Ishikawa (cell line): ENCODE results near the gene ZMPSTE24.

ENCODE experiments used
- CEBPB ChIP-seq: IDR thresholded peaks from 2 replicates; pipeline ENCODE4 v1.6.1; 2012
- CREB1 ChIP-seq: IDR thresholded peaks from 2 replicates; pipeline ENCODE4 v1.6.1; 2012; ENCODE audit warnings: low read depth
- EGR1 ChIP-seq: IDR thresholded peaks from 2 replicates; pipeline ENCODE4 v1.6.1; 2012
- EP300 ChIP-seq: IDR thresholded peaks from 2 replicates; pipeline ENCODE4 v1.6.1; 2012; ENCODE audit warnings: borderline replicate concordance
- FOXM1 ChIP-seq: IDR thresholded peaks from 2 replicates; pipeline ENCODE4 v1.6.1; 2012; ENCODE audit warnings: low read depth, borderline replicate concordance
- NFIC ChIP-seq: IDR thresholded peaks from 2 replicates; pipeline ENCODE4 v1.6.1; 2012
- RAD21 ChIP-seq: IDR thresholded peaks from 2 replicates; pipeline ENCODE4 v1.6.1; 2012; ENCODE audit warnings: low read depth
- REST ChIP-seq: IDR thresholded peaks from 2 replicates; pipeline ENCODE4 v1.6.1; 2012; ENCODE audit warnings: low read depth, mild to moderate bottlenecking
- TAF1 ChIP-seq: IDR thresholded peaks from 2 replicates; pipeline ENCODE4 v1.6.1; 2012; ENCODE audit warnings: low read depth, mild to moderate bottlenecking
- TCF12 ChIP-seq: IDR thresholded peaks from 2 replicates; pipeline ENCODE4 v1.6.1; 2012; ENCODE audit warnings: low read depth
- TEAD4 ChIP-seq: IDR thresholded peaks from 2 replicates; pipeline ENCODE4 v1.6.1; 2012
- YY1 ChIP-seq: IDR thresholded peaks from 2 replicates; pipeline ENCODE4 v1.6.1; 2012; ENCODE audit warnings: low read depth
- ZBTB7A ChIP-seq: IDR thresholded peaks from 2 replicates; pipeline ENCODE4 v1.6.1; 2012; ENCODE audit warnings: low read depth
- TF ChIP-seq, protein P1 (sequence below): IDR thresholded peaks from 2 replicates; pipeline ENCODE4 v1.6.1; 2012
- TF ChIP-seq, protein P2 (sequence below): IDR thresholded peaks from 2 replicates; pipeline ENCODE4 v1.6.1; 2012

Gene ZMPSTE24

DNA sequence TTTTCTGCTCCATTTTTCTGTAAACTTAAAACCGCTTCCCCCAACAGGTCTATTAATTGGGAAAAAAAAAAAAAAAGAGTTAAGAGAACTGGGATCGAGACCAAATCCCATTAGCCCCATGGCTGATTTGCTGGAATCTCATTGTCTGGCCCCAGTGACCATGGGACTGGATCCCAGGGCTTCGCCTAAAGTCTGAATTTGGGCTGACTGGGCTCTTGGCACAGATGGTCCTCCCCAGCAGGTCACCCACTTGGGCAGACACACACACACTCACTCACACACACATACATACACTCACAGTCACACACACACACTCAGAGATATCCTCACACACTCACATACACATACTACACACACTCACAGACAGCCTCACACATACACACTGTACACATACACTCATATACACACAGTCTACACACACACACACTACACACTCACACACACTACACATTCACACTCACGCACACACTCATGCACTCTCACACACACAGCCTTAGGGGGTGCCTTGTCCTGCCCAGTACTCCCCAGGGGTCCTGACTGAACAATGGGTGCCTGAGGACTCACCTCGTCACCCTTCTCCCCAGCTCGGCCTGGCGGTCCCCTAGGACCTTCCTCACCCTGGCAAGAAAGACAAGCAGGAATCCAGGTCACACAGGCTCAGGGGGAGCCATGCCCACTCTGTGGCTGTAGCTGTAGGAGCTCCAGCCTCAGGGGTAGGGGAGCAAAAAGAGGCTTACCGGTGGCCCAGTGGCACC lies 51.5 kb downstream of the ZMPSTE24 start:
- TF ChIP-seq, protein P1, sequence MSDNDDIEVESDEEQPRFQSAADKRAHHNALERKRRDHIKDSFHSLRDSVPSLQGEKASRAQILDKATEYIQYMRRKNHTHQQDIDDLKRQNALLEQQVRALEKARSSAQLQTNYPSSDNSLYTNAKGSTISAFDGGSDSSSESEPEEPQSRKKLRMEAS = peak; percentile 70
- no peak; the same call in 1 of the 2 replicates for TF ChIP-seq CEBPB
- TF ChIP-seq, protein P2, sequence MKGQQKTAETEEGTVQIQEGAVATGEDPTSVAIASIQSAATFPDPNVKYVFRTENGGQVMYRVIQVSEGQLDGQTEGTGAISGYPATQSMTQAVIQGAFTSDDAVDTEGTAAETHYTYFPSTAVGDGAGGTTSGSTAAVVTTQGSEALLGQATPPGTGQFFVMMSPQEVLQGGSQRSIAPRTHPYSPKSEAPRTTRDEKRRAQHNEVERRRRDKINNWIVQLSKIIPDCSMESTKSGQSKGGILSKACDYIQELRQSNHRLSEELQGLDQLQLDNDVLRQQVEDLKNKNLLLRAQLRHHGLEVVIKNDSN = peak; percentile 23; the same call in 1 of the 2 replicates
- TF ChIP-seq ZBTB7A = no peak
- peak; percentile 90 for TF ChIP-seq TCF12
- TF ChIP-seq RAD21 = peak; percentile 13; the same call in 1 of the 2 replicates
- 0 out of 2 replicates have a peak, but pooled peaks have one; percentile 7 for TF ChIP-seq YY1
- TF ChIP-seq TEAD4 = peak; percentile 94
- peak; percentile 88 for TF ChIP-seq EP300
- TF ChIP-seq FOXM1 = peak; percentile 58; the same call in 1 of the 2 replicates
- TF ChIP-seq EGR1 = no peak
- no peak for TF ChIP-seq TAF1
- peak; percentile 98 for TF ChIP-seq NFIC

DNA sequence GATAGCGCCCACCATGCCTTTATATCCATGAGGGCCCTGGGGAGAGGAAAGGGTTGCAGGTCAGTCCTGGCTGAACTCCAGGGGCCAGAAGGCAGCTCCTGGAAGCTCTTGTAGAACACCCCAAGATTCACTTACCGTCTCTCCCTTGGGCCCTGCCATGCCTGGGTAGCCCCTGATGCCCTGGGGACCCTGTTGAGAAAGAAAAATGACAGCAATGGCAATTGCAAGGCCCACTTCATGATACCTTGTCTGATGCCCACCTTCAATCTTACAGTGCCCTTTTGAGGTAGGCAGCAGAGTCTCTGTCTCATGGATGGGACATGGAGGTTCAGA lies 52.1 kb downstream of the ZMPSTE24 start:
- TF ChIP-seq RAD21 (no peak), TAF1 (no peak), TEAD4 (no peak), CEBPB (no peak), EP300 (no peak), REST (no peak), TCF12 (no peak), ZBTB7A (no peak), YY1 (no peak), CREB1 (no peak), FOXM1 (no peak), NFIC (no peak), EGR1 (no peak)
- TF ChIP-seq, protein P2 = no peak
- TF ChIP-seq, protein P1 = no peak

DNA sequence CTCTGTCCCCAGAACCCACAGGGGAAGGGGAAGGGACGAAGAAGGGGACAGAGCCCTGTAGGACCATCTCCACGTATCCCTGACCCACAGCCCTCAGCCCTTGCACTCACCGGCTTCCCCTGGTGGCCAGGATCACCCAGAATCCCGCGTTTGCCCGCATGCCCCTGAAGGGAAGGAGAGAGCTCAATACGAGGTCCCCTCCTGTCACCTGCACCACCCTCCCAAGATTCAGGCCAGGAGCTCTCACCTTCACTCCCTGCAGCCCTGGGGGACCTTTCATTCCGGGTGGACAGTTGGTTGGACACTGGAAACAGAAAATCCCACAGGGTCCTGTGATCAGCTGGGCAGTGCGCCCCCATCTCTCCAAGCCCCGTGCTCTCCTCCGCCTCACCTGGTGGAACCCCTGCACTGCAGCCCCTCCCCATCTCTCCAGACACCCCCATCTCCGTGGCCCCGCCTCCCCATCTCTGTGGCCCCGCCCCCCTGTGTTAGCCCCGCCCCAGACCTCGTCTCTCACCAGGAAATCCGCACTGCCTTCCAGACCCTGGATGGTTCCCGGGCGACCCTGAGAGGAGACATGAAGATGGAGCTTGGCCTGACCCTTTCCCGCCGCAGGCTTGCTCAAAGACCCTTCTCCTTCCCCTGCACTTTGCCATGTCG lies 53.1 kb downstream of the ZMPSTE24 start:
- no peak for TF ChIP-seq CREB1

- TF ChIP-seq RAD21 (no peak), TEAD4 (peak; percentile 48; the same call in 1 of the 2 replicates), NFIC (peak; percentile 28; the same call in 1 of the 2 replicates)
Measured at GRCh38 chr1:40311692-40312091, 53.7 kb downstream of the ZMPSTE24 start.

DNA sequence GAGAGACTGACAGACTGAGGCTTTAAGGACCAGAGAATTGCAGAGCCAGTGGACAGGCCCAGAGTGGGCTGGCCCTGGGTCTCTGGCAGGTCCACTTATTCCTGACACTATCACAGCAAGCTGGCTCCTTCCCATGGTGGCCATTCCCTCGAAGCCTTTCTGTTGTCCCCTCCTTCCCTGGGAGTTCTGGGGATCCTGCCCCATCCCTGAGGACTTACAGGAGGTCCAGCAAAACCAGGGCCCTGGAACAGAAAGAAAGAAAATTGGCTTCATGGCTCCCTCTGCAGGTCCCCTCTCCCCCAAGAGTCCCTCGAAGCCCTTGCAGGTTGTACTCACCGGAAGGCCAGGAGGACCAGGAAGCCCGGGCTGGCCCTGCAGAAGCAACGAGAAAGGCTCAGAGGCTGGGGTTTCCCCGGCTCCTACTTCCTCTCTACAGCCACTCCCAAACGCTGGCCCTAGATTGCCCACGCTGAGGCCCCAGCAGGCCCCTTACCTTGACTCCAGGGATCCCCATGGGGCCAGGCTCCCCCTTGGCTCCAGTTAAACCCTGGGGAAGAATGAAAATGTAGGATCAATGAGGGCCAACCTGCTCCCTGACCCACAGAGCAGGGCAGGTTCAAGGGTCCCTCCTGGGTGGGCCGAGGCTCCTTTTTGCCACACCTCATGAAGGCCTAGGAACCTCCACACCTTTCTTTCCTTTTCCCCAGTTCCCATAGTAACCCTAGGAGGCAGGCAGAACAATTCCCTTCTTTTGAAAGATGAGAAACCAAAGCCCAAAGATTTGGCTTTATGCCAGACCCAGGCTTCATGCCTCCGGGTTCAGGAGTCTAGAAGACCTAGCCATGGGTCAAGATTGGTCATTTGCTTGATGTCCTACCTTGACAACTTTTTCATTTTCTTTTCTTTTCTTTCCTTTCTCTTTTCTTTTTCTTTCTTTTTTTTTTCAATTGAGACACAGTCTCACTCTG lies 54.5 kb downstream of the ZMPSTE24 start:
- no peak for TF ChIP-seq CREB1
- TF ChIP-seq NFIC = peak; percentile 91
- TF ChIP-seq YY1 = no peak
- no peak for TF ChIP-seq EP300
- TF ChIP-seq TAF1 = no peak
- TF ChIP-seq RAD21 = no peak
- TF ChIP-seq ZBTB7A = peak; percentile 47; the same call in 1 of the 2 replicates
- no peak for TF ChIP-seq EGR1
- no peak for TF ChIP-seq FOXM1
- TF ChIP-seq TCF12 = no peak
- TF ChIP-seq TEAD4 = no peak
- TF ChIP-seq REST = no peak
- no peak for TF ChIP-seq CEBPB
- TF ChIP-seq, protein P1 = peak; percentile 32; the same call in 1 of the 2 replicates
- TF ChIP-seq, protein P2 = no peak
